HTR-8/SVneo (cell line): Measurements from ENCODE around the gene CFAP119.

Experiments used
- DNase-seq: peaks from one replicate; pipeline ENCODE4 v3.0.0; 2011; ENCODE audit warnings: low spot score, mixed read lengths; ENCODE audit not compliant: insufficient read length
- FAIRE-seq: peaks from 2 replicates; lab custom pipeline; 2011; peaks lifted over from hg19 to GRCh38; lab: Jason Lieb, UNC

Gene CFAP119

DNA sequence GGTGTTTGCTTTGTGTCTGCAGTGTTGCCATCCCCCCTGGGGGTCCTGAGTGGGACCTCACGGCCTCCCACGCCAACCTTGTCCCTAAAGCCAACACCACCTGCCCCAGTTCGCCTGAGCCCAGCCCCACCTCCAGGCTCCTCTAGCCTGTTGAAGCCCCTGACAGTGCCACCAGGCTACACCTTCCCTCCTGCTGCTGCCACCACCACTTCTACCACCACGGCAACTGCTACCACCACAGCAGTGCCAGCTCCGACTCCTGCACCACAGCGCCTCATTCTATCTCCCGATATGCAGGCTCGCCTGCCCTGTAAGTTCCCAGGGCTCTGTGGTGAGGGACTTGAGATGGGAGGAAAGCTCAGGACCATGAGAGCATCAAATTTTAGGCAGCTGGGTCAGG lies 40.7 kb downstream of the CFAP119 start:
- no peak for FAIRE-seq

DNA sequence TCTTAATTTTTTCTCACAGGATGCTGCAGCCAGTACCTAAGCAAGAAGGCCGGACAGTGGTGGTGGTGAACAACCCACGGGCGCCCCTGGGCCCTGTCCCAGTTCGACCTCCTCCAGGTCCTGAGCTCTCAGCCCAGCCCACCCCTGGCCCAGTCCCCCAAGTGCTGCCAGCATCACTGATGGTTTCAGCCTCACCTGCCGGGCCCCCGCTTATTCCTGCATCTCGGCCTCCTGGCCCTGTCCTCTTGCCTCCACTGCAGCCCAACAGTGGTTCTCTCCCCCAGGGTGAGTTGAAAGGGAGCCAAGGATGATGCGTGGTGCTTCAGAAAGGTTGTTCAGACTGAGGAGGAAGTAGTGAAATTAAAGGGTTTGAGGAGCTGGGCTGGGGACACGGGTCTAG lies 41.2 kb downstream of the CFAP119 start:
- no peak for FAIRE-seq
- DNase-seq = no peak

More for the DNA sequence above, 40.7 kb downstream of the CFAP119 start:
- DNase-seq = no peak

DNA sequence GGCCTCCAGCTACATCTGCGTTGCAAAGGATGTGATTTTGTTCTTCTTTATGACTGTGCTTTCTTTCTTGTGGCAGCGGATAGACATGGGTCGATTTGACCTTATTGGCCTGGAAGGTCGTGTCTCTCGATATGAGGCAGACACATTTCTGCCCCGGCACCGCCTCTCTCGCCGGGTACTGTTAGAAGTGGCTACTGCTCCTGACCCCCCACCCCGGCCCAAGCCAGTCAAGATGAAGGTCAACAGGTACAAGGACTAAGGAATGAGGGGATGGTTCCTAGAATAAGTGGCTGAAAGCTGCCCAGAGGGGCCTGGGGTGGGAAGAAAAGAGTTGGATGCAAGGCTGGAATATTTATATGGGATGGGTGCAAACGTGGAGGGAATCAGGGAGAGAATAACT lies 41.8 kb downstream of the CFAP119 start:
- FAIRE-seq (no peak), DNase-seq (no peak)

DNA sequence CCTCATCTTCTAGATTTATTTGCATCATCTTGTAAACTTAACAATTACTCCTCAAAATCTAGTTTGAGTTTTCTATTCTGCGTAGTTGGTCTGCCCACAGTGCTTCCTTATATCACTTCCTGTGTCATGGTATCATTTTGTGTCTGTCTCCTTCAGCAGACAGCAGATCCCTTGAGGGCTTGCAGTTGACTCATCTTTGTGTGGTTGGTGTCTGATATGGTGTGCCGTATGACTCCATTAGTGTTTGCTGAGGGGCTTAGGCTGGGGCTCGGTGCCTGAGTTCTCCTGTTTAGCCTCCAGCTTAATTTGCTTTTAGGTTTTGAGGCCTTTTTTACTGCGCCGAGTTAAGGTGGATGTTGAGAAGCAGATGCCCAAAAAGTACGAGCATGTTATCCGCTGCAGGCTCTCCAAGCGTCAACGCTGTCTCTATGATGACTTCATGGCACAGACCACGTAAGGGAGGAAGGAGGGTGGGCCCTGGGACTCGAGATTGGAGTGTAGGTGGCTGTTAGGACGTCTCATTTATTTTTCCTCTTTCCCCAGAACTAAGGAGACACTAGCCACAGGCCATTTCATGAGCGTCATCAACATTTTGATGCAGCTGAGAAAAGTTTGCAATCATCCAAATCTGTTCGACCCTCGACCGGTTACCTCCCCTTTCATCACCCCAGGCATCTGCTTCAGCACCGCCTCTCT lies 46.0 kb downstream of the CFAP119 start:
- no peak for DNase-seq
- FAIRE-seq = peak; percentile 23

DNA sequence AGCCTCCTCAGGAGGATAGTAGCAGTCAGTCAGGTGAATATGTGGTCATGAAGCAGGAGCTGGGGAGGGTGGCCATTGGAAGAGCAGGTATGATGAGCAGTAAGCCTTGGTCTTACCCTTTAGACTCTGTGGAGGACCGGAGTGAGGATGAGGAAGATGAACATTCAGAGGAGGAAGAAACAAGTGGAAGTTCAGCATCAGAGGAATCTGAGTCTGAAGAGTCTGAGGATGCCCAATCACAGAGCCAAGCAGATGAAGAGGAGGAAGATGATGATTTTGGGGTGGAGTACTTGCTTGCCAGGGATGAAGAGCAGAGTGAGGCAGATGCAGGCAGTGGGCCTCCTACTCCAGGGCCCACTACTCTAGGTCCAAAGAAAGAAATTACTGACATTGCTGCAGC lies 50.1 kb downstream of the CFAP119 start:
- FAIRE-seq (no peak), DNase-seq (no peak)

DNA sequence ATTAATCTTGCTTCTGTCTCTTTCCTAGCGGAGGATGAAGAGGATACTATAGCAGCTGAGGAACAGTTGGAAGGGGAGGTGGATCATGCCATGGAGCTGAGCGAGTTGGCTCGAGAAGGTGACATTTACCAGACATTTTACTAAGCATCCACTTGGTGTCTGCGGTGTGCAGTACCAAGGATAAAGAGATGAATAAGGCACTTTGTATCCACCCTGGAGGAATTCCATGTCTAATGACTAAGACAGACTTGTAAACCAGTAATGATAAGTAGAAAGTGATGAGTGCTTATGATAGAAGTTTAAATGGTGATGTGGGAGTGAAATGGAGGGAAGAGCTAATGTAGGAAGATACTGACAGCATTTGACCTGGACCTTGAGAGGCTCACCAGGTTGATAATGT lies 50.9 kb downstream of the CFAP119 start:
- no peak for FAIRE-seq
- no peak for DNase-seq
